GM18505 (cell line): Measurements from ENCODE around the gene NFIC.

Experiments
- ATAC-seq: cut with Tn5 transposase; IDR thresholded peaks from one replicate; pipeline ENCODE4 v1.9.1; 2021; ENCODE audit not compliant: unreplicated experiment
- POLR2A ChIP-seq: IDR thresholded peaks from 4 replicates; pipeline ENCODE4 v1.6.1; 2011; ENCODE audit warnings: borderline replicate concordance; ENCODE audit not compliant: insufficient read depth, insufficient read length; ENCODE audit errors: extremely low read depth

Gene NFIC

DNA sequence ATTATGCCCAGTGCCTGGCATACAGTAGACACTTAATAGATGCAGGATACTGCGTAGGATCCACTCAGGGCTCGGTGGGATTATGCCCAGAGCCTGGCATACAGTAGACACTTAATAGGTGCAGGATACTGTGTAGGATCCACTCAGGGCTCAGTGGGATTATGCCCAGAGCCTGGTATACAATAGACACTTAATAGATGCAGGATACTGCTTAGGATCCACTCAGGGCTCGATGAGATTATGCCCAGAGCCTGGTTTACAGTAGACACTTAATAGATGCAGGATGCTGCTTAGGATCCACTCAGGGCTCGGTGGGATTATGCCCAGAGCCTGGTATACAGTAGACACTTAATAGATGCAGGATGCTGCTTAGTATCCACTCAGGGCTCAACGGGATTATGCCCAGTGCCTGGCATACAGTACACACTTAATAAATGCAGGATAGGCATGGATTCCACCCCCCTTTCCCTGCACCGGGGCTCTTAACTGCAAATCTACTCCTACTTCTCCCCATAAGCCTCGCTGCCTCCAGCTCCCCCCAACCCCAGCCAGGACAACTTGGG, 89.1 kb downstream of the NFIC start:
- no peak for ATAC-seq
- no peak for TF ChIP-seq POLR2A

DNA sequence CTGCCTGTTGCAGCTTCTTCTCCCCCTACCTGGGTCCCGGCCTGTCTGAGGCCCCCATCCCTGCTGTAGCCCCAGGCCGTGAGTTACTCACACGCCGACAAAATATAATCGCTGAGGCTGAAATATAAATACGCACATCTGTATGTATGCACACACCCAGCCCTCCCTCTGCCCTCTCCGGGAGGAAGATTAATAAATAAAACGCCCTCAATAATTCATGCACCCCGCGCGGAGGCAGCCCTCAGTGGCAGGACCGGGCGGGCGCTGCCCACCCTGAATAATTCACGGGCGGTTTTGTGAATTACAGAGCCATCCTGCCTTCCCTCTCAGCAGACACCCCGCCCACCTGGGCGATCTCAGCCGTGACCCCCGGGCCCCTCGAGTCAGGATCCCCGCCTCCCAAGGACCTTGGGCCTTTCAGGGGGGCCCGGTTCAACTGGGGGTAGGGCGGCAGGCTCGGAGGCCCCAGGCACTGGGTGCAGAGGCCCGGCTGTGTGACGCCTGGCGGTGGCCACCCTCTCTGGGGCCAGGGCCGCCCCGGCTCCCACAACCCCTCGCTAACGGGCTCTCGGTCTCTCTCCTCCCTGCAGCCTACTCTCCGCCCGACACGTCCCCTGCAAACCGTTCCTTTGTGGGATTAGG, 89.7 kb downstream of the NFIC start:
- no peak for ATAC-seq
- TF ChIP-seq POLR2A: no peak

DNA sequence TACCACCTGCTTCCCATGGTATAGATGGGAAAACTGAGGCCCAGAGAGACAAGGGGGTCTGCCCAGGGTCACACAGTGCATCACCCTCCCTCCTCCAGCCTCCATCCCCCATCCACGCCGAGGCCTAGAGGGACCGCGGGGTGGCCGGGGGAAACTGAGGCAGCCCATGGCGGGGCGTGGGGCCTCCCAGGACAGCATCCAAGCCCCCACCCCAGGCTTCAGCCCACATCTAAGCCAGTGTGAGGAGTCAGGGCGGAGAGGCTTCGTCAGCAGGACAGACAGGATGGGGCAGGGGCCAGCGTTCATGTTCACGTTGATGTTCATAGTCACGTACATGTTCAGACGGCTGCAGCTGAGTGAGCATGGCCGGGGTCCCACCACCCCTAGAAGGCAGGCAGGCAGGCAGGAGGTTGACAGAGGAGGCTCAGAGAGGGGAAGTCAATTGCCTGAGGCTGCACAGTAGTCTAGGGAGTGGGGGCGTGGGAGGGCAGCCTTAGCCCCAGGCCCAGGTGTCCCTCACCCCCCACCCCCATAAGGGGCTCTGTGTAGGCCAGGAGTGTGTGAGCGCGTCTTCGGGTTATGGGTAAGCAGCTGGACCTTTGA, 90.6 kb downstream of the NFIC start:
- TF ChIP-seq POLR2A: no peak
- no peak for ATAC-seq

DNA sequence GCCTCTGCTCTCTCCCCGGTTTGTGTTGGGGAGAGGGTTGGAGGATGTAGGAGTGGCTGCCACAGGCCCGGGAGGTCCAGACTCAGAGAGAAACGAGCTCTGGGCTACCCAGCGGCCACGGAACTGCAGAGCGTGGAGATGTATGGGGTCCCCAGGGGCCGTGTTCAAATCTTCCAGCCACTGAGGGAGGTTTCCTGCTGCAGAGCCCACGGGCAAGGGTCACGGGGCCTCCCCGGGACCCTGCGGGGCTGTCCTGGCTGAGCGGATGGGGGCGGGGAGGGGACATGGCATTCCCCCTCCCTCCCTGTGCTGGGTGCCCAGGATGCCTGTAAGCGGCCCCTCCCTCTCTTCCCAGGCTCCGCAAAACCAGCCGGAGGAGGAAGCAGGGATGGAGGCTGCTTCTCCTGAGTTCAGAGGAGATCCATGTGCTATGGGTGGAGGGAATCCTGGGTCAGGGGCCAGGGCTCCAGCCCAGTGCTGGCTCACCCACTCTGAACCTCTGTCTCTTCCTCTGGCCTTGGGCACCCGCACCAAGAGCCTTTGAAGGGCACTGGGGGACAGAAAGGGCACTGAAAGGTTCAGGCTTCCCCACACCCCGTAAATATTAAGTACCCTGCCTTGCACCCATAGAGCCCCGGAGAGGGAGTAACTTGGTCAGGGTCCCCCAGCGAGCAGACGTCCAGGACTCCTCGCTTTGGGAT, 91.3 kb downstream of the NFIC start:
- ATAC-seq: no peak
- TF ChIP-seq POLR2A: no peak

DNA sequence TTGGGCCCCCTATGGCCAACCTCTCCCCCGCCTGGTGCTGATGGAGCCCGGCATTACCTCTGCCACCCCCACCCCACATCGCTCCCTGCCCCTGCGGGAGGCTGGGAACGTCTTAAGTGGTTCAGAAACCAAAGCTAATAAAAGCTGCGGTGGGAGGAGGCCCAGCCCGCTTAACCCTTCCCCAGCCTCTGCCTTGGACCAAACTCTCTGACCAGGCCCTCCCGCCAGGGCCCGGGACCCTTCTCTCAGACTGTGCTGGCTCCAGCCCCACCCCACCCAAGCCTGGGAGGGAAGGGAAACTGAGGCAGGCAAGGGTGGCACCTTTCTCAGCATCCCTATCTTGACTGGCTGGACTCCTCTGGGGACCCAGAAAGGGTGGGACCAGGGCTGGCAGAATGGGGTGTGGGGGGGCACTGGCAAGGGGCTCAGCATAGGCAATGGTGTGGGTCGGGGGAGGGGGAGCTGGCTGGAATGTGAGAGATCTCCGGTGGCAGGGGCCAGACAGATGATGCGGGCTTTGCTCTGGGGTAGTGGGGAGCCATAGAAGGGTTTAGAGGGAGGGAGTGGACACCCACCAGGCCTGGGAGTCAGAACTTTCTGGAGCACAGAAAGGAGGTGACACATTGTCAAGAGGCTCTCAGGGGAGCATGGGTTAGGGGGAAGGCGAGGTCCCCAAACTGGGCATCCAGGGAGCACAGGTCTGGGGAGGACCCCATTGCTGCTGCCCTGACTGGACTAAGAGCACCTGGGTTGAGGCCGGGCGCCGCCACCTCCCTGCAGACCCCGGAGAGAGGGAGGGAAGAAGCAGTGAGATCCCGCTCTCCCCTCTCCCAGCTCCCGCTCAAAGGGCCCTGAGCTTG, 92.1 kb downstream of the NFIC start:
- no peak for TF ChIP-seq POLR2A
- no peak for ATAC-seq

DNA sequence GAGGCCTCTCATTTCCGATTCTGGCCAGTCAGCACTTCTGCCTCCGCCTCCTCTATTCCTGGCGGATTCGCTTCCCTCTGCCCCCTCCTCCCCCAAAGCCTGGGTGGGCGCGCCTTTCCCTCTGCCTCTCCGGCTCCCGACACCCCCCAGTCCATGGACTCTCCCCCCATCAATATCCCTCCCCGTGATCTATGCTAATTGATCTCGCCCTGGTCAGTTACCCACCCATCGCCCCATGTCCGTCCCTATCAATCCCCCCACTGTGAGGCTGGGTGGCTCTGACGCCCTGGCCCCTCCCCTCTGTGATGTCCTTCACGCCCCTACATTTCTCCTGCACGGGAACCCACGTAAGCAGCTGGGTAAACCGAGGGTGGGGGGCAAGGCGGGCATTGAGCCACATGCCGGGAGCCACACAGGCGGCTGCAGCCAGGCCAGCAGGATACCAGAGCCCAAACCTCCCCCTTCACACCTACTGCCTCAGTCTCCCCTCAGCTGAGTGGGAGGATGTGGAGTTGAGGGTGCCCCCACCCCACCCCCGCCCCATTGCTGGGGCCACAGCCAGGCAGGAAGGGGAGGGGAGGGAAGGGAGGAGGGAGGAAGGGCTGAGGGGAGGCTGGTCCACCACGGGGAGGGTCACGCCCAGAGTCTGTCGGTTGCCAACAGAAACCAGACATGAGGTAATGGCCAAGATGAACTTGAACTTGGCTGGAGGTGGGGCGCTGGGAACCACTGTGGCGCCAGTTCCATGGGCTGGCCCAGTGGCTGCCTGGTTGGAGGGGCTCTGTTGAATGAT, 92.9 kb downstream of the NFIC start:
- no peak for ATAC-seq
- no peak for TF ChIP-seq POLR2A

DNA sequence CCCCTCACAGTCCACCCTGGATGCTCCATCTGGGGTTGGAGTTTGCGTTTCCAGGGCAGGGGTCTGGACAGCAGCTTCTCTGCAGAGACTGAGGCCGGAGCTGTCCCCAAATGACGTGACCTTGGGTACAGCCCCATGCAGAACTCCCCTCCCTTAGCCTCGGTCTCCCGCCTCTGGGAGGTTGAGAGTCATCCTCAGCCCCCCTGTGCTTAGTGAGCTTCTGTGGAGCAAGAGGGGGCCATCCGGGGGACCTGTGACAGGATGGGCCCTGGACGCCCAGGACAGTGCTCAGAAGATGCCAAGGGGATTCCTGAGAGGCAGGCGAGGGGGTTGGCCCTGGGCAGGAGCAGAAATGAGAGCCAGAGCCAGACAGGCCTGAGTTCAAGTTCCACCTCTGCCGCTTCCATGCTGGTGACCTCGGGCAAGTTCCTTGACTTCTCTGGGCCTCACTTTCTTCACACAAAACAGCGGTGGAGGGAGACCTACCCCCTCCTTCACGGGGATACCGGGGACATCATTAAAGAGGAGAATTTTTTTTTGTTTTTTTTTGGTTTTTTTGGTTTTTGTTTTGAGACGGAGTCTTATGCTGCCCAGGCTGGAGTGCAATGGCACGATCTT, 93.7 kb downstream of the NFIC start:
- no peak for ATAC-seq
- TF ChIP-seq POLR2A: no peak

DNA sequence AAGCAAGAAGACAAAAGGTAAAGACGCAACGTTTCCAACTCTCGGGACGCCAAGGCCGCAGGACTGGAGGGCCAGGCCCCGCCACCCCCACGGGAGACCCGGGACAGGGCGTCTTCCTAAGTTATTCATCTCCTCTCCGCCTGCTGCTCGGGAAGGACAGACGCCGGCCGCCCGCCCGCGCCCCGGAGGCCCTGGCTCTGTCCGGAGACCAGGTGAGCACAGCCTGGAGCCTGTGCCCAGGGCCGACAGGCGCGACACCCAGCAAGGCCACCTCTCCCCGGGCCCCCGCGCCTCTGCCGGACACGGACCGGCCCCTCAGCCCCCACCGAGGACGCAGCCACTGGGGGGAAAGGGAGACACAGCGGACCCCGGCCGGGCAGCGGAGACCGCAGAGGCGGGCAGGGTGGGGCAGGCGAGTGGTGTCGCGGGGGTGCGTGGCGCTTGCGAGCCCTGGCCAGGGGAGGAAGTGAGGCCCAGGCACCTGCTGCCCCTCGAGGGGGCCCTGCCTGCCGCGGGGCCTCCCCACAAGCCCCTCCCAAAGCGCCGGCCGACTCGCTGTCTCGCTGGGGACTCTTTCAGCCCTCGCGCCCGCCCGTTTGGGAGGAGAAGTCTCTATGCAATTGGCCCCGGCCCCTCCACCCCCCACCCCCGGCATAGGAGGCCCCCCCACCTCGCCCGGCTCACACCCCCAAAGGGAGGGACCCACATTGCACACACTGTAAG, 96.8 kb downstream of the NFIC start:
- no peak for ATAC-seq
- no peak for TF ChIP-seq POLR2A

DNA sequence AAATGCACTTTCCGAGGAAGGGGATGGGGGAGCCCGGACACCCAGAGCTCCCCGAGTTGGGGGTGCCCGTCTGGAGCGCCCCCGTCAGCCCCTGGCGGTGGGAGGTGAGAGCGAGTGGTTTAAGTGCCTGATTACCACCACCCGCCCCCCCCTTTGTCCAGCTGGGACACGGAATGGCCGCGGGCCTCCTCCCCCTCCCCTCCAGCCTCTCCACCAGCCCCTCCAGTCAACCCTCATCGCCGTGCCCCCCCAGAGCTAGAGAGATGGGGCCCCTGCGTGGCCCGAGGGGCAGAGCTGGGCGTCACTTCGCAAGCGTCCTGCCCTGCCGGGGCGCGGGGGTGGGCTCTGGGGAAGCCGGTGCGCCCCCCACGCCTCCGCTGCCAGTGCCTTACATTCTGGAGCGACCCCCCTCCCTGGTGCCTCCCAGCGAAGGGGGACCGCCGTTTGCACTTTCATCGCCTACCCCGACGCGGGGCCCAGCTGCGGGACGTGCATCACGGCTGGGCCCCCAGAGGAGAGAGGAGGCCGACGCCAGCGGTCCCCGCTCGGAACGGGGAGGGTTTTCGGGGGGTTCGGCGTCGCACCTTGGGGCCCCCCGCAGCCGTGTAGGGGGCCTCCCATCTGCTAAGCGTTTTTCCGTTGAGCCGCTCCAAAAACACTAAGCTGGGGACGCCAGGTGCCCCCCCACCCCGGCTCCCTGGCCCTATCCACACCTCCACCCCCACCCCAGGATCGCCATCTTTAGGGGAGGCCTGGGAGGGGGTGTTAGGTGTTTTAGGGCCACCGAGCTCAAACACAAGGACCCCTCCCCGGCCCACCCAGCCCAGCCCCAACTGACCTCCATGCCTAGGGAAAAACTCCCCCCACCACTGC, 97.6 kb downstream of the NFIC start:
- no peak for ATAC-seq
- TF ChIP-seq POLR2A: no peak

DNA sequence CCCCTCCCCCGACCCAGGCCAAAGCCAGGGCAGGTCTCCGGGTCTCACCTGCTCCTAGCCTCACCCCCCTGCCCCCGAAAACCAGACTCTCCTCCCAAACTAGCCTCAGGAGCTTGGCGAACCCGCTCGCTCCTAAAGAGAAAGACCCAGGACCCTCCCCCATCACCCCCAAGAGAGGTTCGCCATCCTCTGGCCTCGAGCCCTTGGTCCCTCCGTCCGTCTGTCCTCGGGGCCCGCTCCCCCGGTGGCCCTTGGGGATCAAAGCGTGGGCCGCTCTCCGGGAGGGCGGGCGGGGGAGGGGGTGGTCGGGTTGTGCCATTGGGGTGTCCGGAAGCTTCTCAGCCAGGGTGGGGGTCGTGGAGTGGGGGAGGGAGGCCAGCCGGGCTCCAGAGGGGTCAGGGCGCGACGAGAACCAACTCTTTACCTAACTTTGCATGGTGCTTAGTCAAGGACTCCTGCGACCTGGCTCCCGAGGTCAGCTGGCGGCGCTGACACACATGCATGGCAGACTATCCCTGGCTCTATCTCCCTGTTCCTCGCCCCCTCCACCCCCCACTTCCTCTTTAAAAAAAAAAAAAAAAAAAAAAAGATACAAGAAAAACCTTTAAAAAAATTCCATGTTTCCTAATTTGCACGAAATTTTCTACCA, 98.3 kb downstream of the NFIC start:
- no peak for ATAC-seq
- TF ChIP-seq POLR2A: no peak
